ENCODE results near the gene S100A9.

The S100A9 gene

GRCh38 chr1:153343040-153343681 is 14.5 kb upstream of the S100A9 start:
- no peak for TF ChIP-seq CEBPB (IDR thresholded peaks at IDR 0.05)
- TF ChIP-seq NFIC (IDR thresholded peaks at IDR 0.05) = no peak
- no peak for TF ChIP-seq YY1 (IDR thresholded peaks at IDR 0.05; ENCODE audit: low read depth)
- TF ChIP-seq TEAD4 (IDR thresholded peaks at IDR 0.05) = no peak
- TF ChIP-seq ZBTB7A (IDR thresholded peaks at IDR 0.05; ENCODE audit: low read depth) = no peak

DNA sequence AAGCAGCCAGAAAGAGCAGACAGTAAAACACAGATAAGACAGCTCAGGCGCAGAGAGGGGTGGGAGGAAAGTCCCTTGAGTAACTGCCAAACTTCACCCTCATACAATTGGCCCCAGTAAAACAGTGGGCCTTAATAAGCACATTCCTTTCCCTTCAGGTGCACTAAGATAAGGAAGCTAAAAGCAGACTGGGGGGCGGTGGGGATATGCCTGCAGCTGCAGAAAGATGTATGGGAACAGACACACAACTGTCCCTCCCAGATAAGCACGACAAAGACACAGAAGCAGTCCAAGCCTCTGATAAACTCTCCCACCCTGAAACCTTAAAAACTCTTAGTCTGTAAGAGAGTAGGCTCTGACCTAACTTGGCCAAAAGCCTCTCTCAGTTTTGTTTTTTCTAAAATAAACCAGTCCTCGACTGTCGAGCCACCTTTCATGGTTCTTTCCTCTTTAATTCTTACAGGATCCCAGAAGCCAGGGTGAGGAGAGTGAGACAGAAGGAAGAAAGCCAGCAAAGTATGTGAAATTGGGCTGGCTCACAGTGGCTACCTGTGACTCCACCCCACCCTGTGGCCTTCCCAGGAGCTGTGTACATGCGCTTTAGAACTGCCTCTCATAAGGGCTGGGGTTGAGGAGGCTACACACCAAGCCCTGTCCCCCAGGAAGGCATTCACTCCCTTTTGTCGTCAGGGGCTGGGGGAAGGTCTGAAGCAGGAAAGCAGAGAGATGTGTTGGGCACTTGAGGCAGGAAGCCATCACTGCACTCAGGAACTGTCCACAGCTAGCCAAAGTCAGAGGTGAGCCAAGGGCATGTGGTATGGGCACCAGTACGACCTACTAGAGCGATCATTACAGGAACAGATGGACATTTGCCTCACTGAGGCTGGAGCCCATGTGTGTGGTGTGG is 13.6 kb upstream of the S100A9 start:
- TF ChIP-seq NFIC (IDR thresholded peaks at IDR 0.05) (no peak), FOXM1 (IDR thresholded peaks at IDR 0.05; ENCODE audit: borderline replicate concordance, low read depth) (no peak), TCF12 (IDR thresholded peaks at IDR 0.05; ENCODE audit: low read depth) (no peak), ZBTB7A (IDR thresholded peaks at IDR 0.05; ENCODE audit: low read depth) (no peak), CEBPB (IDR thresholded peaks at IDR 0.05) (no peak), EGR1 (IDR thresholded peaks at IDR 0.05) (no peak), EP300 (IDR thresholded peaks at IDR 0.05; ENCODE audit: borderline replicate concordance) (no peak), RAD21 (IDR thresholded peaks at IDR 0.05; ENCODE audit: low read depth) (no peak)
- TF ChIP-seq, protein P1, sequence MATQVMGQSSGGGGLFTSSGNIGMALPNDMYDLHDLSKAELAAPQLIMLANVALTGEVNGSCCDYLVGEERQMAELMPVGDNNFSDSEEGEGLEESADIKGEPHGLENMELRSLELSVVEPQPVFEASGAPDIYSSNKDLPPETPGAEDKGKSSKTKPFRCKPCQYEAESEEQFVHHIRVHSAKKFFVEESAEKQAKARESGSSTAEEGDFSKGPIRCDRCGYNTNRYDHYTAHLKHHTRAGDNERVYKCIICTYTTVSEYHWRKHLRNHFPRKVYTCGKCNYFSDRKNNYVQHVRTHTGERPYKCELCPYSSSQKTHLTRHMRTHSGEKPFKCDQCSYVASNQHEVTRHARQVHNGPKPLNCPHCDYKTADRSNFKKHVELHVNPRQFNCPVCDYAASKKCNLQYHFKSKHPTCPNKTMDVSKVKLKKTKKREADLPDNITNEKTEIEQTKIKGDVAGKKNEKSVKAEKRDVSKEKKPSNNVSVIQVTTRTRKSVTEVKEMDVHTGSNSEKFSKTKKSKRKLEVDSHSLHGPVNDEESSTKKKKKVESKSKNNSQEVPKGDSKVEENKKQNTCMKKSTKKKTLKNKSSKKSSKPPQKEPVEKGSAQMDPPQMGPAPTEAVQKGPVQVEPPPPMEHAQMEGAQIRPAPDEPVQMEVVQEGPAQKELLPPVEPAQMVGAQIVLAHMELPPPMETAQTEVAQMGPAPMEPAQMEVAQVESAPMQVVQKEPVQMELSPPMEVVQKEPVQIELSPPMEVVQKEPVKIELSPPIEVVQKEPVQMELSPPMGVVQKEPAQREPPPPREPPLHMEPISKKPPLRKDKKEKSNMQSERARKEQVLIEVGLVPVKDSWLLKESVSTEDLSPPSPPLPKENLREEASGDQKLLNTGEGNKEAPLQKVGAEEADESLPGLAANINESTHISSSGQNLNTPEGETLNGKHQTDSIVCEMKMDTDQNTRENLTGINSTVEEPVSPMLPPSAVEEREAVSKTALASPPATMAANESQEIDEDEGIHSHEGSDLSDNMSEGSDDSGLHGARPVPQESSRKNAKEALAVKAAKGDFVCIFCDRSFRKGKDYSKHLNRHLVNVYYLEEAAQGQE (IDR thresholded peaks at IDR 0.05; ENCODE audit: low read depth) = no peak

GRCh38 chr1:153344718-153345025 is 13.0 kb upstream of the S100A9 start:
- TF ChIP-seq NFIC (IDR thresholded peaks at IDR 0.05) (no peak), RAD21 (IDR thresholded peaks at IDR 0.05; ENCODE audit: low read depth) (no peak), EGR1 (IDR thresholded peaks at IDR 0.05) (no peak), YY1 (IDR thresholded peaks at IDR 0.05; ENCODE audit: low read depth) (no peak), FOXM1 (IDR thresholded peaks at IDR 0.05; ENCODE audit: borderline replicate concordance, low read depth) (no peak), EP300 (IDR thresholded peaks at IDR 0.05; ENCODE audit: borderline replicate concordance) (no peak), CEBPB (IDR thresholded peaks at IDR 0.05) (no peak), CREB1 (IDR thresholded peaks at IDR 0.05; ENCODE audit: low read depth) (no peak), TCF12 (IDR thresholded peaks at IDR 0.05; ENCODE audit: low read depth) (no peak), ZBTB7A (IDR thresholded peaks at IDR 0.05; ENCODE audit: low read depth) (no peak)
- TF ChIP-seq, protein P2, sequence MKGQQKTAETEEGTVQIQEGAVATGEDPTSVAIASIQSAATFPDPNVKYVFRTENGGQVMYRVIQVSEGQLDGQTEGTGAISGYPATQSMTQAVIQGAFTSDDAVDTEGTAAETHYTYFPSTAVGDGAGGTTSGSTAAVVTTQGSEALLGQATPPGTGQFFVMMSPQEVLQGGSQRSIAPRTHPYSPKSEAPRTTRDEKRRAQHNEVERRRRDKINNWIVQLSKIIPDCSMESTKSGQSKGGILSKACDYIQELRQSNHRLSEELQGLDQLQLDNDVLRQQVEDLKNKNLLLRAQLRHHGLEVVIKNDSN (IDR thresholded peaks at IDR 0.05) = no peak
- TF ChIP-seq, protein P1 (IDR thresholded peaks at IDR 0.05; ENCODE audit: low read depth) = no peak

- no peak for TF ChIP-seq NFIC (IDR thresholded peaks at IDR 0.05)
- TF ChIP-seq RAD21 (IDR thresholded peaks at IDR 0.05; ENCODE audit: low read depth) = no peak
- TF ChIP-seq CEBPB (IDR thresholded peaks at IDR 0.05) = no peak
- no peak for TF ChIP-seq TCF12 (IDR thresholded peaks at IDR 0.05; ENCODE audit: low read depth)
- TF ChIP-seq, protein P1 (IDR thresholded peaks at IDR 0.05; ENCODE audit: low read depth) = no peak
- no peak for TF ChIP-seq YY1 (IDR thresholded peaks at IDR 0.05; ENCODE audit: low read depth)
- no peak for TF ChIP-seq MAX (IDR thresholded peaks at IDR 0.05)
- TF ChIP-seq FOXM1 (IDR thresholded peaks at IDR 0.05; ENCODE audit: borderline replicate concordance, low read depth) = no peak
- TF ChIP-seq EGR1 (IDR thresholded peaks at IDR 0.05) = no peak
- TF ChIP-seq EP300 (IDR thresholded peaks at IDR 0.05; ENCODE audit: borderline replicate concordance) = no peak
- no peak for TF ChIP-seq TEAD4 (IDR thresholded peaks at IDR 0.05)
These were observed 12.2 kb upstream of the S100A9 start for GRCh38 chr1:153345187-153346076.
